Activated T-cell treated with anti-CD3 and anti-CD28 coated beads for 1 hour (primary cell): ENCODE data around the gene CFAP141.
"Not testable (repeated sequence)": the region's sequence is repeated elsewhere in the genome, so short reads cannot be mapped to it uniquely, and the experiment has no call there.

Source experiments
- DNase-seq: peaks from one replicate; pipeline ENCODE4 v3.0.0-alpha.2; 2020; ENCODE audit warnings: low read depth

The CFAP141 gene

GRCh38 chr1:154206196-154206595 lies at the start of gene CFAP141:
Gene CFAP141 (minus strand): TSS chr1:154206333. CDS start chr1:154206307, 26 bp downstream.
- DNase-seq = no peak

GRCh38 chr1:154253671-154254070 lies 47.5 kb upstream of the CFAP141 start:
- no peak for DNase-seq

- DNase-seq = no peak
Measured at GRCh38 chr1:154241703-154242351, 35.7 kb upstream of the CFAP141 start.

- DNase-seq = no peak
Measured at GRCh38 chr1:154240294-154240833, 34.2 kb upstream of the CFAP141 start.

- DNase-seq = no peak
Measured at GRCh38 chr1:154239491-154239890, 33.4 kb upstream of the CFAP141 start.

- no peak for DNase-seq
Measured at GRCh38 chr1:154237880-154238506, 31.9 kb upstream of the CFAP141 start.

GRCh38 chr1:154237435-154237834 lies 31.3 kb upstream of the CFAP141 start:
- no peak for DNase-seq

- no peak for DNase-seq
Measured at GRCh38 chr1:154236855-154237254, 30.7 kb upstream of the CFAP141 start.

- not testable (repeated sequence) for DNase-seq
Measured at GRCh38 chr1:154233127-154233526, 27.0 kb upstream of the CFAP141 start.

GRCh38 chr1:154231112-154231511 lies 25.0 kb upstream of the CFAP141 start:
- DNase-seq = not testable (repeated sequence)

GRCh38 chr1:154225370-154225769 lies 19.2 kb upstream of the CFAP141 start:
- DNase-seq = no peak

GRCh38 chr1:154223621-154224020 lies 17.5 kb upstream of the CFAP141 start:
- DNase-seq = no peak

- DNase-seq = no peak
Measured at GRCh38 chr1:154222918-154223317, 16.8 kb upstream of the CFAP141 start.

GRCh38 chr1:154222518-154222917 lies 16.4 kb upstream of the CFAP141 start:
- no peak for DNase-seq

- DNase-seq = peak; percentile 55
Measured at GRCh38 chr1:154221278-154222001, 15.3 kb upstream of the CFAP141 start.

GRCh38 chr1:154220970-154221277 lies 14.8 kb upstream of the CFAP141 start:
- no peak for DNase-seq

GRCh38 chr1:154220071-154220969 lies 14.2 kb upstream of the CFAP141 start, which contains the start of gene UBAP2L:
Gene UBAP2L (plus strand): TSS chr1:154220955. CDS start chr1:154225124, 4,169 bp downstream.
- DNase-seq = peak; percentile 98

GRCh38 chr1:154219541-154219940 lies 13.4 kb upstream of the CFAP141 start:
- no peak for DNase-seq

GRCh38 chr1:154218545-154218944 lies 12.4 kb upstream of the CFAP141 start:
- DNase-seq = no peak

- no peak for DNase-seq
Measured at GRCh38 chr1:154213274-154213673, 7.1 kb upstream of the CFAP141 start.

- DNase-seq = no peak
Measured at GRCh38 chr1:154212083-154212482, 6.0 kb upstream of the CFAP141 start.
